GM19397 (cell line): ENCODE measurements around the gene XCR1.

Experiments
- ATAC-seq: cut with Tn5 transposase; IDR thresholded peaks from one replicate; pipeline ENCODE4 v1.9.1; 2021; ENCODE audit warnings: mild to moderate bottlenecking, moderate library complexity; ENCODE audit not compliant: unreplicated experiment

Gene XCR1

DNA sequence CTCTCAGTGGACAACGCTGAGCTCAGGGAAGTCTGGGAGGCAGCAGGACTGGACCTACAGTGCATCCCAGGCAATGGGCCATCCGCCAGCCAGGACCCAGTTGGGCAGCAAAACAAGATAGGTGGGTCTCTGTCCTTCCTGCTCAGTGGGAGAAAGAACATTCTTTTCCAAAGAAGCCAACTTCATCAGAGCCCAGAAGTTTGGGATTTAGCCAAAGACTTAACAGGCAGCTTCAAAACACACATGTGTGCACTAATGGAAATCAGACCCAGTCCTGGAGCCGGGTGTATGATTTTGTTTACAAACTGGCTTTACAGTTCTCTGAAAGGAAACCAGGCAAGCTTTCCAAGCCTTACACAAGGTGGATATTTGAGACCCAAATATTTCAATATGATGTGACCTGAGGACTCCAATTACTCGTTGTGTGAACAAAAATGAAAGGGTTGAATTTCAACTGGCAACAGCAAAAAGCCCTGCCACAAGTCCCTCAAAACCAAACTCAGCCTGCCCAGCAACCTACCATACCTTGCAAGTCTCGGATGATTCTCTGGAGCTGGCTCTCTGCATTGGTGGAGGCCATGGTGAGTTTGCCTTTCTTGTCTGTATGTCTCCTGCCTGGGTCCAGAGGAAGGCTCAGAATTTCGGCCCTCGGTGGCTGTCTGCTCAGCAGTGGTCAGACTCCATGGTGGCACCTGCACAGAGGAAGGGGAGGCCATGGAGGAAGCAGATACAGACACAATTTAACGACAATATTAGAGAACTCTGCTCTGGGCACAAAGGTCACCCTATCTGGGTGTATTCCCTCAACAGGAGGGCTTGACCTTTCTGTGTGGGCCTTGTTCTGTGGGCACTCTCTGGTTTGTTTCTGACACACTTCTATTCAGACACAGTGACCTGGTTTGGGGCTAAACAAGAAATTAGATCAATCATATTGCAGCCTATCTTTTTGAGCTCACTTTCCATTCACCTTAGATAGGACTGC is 42.7 kb downstream of the XCR1 start:
- no peak for ATAC-seq

DNA sequence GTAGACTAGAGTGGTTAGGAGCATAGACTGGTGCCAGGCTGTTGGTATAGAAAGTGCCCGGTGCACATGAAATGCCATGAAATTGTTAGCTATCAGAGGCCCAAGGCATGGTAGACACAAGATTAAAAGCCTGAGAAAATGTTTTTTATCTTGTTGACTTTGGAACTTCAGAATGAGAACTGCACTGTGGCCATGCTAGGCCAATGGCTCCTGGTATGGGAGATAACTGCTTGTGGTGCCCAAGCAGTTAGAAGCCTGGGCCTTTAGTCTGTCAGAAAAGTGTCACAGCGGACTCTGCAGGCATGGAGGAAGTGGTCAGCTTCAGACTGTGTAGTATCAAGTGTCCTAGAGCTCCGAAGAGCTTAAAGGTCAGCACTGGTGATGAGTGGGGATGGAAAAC is 43.5 kb downstream of the XCR1 start:
- ATAC-seq = no peak

DNA sequence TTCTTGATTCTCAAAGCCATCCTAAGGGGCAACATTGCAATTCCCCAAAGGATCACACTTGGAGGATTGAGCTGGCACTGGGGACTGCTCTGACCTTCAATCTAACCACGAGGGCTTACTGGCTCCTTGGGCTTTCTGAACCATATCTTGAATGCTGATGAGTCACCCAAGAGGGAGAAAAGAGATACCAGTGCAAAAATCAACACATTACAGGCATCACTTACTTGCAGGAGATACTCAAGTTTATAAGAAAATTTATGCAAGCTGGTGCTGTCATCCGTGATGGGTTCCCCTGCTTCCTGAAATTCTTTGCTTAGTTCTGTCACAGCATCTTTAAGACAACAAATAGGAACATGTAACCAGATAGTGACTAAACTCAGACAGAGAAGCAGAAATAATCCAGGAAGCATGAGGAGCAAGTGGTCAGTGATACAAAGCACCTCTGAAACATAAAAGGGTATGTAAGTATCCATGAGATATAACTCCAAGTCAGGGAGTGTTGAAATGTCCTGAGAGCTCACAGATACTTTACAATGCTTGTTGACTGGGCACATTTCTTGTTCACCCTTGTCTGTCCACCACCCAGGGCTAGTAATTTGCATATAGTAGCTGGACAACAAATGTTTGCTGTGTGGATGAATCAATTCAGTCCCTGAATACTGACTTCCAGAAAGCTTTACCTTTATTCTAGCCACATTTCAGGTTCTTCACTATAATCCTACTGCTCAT is 45.8 kb downstream of the XCR1 start:
- ATAC-seq = no peak

DNA sequence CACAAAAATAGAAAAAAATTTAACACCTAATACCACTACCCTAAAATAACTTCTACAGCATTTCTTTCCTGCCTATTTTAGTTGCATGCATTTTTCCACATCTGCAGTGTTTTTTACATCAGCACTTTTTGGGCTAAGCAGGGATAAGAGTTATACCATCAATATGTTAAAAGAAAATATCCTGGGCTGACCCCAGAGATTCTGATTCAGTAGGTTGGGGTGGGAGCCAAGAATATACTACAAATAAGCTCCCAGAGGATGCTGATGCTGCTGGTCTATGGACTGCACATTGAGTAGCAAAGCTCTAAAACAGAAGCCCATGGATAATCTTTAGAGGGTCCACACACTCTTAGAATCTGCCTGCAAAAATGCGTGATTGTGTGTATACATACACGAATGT is 46.5 kb downstream of the XCR1 start:
- ATAC-seq = no peak

DNA sequence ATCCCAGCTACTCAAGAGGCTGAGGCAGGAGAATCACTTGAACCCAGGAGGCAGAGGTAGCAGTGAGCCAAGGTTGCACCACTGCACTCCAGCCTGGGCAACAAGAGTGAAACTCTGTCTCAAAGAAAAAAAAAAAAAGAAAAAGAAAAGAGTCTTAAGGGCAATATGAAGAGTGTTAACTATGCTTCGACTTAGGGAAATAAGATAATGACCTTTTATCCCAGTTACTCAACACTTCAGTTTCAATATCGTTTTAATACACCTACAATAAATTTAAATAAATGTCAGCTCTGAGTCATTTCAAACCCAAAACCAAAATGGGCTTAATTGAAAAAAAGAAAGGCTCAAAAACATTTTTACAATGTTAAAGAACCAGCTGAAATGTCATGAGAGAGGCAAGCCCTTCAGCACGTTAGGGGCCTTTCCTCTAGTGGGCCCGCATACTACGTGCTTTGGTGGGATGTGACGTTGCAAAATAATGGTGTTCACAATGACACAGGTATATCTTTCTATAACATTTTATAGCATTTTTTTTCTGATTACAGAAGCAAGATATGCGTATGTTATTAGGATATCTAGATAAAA is 47.0 kb downstream of the XCR1 start:
- no peak for ATAC-seq

DNA sequence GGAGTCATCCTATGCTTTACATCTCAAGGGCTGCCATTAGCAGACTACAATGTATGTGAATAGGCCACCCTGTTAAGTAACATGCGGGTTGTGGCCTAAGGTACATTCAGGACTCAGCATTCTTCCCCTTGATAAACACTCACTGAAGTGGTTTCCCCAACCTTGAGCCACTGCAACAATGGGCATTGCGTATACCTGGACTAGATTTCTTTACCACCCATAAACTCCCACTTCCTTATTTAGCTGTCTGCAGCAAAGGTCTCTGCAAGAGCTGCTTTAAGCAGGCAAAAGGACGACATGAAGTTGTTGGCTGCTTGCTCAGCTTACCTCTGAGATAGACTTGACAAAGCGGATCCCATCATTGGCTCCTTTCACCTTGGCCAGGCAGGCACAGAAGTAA is 47.9 kb downstream of the XCR1 start:
- no peak for ATAC-seq

DNA sequence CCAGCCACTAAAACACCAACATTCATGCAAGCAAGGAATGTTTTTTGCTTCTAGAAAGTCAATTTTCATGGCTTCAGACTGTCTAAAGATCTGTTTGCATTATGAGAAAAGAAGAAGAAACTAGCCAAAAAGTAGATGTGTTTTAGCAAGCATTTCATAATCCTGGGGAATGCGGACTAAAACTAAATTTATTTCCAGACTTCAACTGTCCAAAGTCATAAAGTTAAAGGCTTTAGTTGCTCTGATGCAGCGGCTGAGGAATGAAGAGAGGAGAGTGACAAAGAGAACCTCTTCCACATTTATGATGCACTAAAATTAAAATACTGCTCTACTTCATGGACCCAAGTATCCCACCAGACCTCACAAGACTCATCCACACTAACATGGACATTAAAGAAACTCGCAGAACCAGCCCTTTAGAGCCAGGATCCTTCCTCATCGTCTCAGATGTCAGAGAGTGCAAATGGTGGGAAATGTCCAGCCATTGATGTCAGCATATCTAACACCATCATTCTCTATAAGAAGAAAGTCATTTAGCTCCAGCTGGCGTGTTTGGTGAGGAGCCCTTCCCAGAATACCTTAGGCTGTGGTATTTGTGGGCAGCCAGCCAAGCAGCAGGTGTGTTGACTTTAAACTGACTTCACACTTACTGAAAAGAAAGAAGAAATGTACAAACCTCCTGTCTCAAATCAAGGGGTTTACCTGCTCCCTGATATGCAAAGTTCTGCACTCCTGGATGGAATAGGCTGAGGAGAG is 49.1 kb downstream of the XCR1 start:
- ATAC-seq = no peak

DNA sequence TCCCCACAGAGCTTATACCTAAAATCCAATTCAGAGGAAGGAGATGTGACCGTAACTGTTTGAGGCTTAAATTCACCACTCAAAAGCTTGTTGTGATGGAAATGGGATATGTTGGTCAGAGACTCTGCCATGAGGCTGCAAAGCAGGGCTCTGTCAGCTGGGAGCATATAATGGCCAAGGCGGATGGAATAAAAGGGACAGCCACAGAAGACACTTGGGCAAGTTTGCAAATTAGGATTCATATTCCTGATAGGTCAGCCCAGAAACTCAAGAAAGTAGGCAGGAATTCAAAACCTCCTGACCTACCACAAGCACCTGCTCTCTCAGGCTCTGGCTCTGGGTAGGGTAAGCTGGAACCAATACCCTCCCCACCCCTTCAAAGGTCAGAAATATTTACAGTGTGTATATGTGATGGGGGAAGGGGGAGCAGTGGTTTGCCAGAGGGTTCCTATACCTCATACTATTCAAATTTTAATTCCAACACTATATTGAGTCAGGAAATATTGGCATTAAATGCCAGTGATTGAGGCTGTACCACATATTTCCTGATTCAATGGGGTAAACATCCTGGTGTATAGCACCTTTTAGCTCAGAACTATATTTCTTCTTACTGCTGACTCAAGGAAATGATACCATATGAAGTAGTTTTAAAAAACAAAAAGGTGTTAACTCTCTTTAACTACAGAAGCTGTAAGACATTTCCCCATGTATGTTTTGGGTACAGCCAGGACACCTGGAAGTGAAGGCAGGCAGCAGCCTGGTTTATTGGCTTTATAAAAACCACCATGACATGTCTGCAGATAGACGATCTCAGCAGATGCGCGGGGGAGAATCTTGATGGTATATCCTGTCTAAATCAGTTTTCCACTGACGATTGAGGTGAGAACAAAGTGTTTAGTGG is 50.8 kb downstream of the XCR1 start:
- no peak for ATAC-seq

DNA sequence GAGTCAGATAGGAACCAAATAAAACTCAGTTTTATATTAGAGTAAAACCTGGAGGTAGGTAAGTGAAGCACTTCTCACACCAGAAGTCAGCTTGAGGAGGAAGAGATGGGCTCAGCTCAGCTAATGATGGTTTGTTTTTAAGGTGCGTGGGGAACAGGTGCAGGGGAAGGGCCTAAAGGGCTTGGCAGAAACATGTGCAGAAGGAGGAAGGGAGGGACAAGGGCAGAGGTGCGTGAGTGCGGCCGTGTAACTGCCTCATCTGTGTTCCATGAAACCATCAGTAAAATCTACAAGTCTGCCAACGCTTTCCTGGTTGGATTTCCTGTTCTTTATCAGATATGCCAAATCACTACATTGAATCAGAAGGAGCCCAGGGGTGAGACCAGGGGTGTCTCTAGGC is 51.6 kb downstream of the XCR1 start:
- ATAC-seq = no peak

DNA sequence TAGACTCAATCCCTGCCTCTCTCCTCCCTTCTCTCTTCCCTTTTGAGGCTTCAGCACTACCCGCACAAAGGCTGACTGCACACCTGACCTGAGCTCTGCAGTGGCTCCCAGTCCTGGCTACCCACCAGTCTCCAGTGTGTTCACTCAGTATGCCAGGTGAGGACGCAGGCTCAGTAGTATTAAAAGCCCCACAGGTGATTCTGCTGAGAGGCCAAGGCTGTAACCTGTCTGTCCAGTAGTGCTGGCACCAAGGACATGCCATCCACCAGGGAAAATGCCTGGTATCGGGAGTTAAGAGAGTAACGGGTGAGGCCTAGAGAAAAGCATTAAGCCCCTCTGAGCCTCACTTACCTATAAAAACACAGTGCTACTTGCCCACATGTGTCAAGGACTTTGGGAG is 52.6 kb downstream of the XCR1 start:
- ATAC-seq = no peak

DNA sequence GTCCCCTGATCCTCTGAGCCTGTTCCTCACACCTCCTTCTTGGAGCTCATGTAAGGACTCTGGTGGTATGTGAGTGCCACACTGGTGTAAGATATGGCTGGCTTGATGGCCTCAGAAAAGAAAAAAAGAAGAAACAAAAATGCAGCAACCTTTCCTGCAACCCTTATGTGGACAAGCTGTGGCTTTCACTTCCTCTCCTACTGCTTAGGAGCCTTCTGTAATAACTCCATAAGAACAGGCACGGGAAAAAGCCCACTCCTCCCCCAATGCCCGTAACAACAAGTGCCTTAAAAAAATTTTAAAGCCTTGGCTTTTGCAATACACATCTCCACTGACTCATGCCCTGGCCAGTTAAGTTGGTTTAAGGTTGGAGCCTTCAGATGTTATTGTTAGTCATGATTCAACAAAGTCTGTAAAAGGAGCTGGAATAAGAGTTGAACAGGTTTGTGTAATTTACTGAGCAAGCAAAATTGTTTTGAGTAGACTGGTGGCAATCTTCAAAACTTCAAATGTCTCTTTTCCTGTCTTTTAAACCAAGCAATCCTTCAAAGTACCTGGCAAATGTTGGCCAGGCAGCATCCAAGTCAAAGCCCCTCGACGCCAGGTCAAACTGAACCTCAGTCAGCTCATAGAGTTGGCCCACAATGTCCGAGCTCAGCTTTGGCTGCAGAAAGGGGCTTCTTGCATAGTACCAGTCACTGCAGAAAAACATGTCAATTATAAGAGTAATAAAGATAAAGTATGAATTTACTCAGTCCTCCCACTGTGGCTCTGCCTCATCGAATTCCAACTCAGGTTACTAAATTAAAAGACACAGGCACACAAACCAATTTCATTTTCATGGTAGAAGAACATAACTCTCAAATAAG is 54.5 kb downstream of the XCR1 start:
- peak; percentile 68 for ATAC-seq

DNA sequence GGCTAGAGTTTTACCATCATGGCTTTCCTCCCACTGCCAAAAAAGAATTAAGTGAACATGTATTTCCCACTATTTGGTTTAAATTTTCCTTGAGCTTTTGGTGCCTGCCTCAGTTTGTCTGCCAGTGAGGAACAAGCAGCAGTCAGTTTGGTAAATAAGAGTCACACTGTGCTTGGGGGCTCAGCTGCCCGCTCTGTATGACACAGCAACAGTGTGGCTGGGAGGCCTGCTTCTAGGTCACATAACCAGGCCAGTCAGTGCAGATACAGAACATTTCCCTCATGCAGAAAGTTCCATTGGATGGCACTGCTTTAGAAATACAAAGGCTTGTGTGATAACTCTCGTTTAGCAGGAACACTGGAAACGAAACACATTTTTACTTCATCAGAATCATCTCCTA is 57.3 kb downstream of the XCR1 start:
- no peak for ATAC-seq

DNA sequence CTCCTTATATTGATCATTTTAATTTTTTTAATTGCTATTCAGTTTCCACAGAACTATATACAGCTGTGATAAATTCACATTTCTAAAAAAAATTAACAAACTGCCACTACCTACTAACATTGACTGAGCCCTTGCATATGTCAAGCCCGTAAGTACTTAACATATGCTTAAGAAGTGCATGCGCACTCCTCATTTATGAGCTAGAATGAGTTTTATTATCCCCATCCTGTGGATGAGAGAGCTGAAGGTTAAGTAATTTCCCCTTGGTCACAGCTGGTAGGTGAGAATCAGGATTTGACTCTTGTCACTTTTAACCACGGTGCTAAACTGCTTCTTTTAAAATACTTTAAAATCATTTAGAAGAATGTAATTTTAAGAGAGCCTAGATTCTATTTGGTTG is 58.2 kb downstream of the XCR1 start:
- ATAC-seq = no peak

DNA sequence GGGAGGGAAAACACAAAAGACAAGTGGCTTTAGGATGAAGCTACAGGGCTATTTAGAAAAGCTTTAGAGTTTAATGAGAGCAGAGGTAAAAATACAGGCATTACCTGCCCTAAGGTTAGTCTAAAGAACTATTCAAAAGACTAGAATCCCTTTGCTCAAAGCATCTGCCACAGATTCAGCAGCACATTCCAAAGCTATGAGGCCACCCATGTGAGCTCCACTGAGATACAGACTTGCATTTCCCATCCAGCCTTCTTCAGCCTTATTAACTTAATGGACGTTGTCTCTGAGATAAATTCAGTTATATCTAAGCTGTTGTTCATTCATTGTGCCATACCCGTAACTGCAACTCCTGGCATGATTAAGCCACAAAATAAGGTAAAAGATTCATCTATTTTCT is 58.6 kb downstream of the XCR1 start:
- no peak for ATAC-seq

DNA sequence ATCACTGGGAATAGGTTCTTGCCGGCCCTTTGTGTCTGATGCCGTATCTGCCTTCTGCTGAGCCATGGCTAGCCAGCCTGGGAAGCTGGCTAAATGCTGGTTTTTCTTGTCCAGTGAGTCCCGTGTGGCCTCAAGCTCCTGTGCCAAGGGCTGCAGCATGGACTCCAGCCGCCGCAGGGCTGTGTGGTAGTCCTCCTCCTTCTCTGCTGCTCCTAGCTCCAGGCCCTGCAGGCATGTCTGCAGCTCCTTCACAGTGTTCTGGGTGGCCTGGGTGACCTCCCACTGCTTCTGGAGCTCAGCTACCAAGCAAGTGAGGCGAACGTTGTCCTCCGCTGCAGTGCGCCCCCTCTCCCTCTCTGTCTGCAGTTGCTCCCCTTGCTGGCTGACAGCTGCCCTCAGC is 59.1 kb downstream of the XCR1 start:
- ATAC-seq = no peak

DNA sequence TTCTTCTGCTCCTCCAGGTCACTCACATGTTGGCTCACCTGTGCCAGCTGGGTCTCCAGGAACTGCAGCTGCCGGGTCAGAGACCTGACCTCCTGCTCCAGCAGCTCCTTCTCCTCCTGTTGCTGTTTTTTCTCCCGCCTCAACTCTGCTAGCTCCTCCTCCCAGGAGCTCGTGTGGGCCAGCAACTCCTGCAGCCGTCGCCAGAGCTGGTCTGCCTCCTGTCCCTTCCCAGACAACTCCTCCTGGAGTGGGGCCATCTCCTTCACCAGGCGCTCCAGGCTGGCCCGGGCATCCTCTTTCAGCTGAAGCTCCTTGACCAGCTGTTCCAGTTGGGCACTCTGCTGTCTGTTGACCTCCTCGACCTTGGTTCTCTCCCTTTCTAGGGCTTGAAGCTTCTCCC is 59.6 kb downstream of the XCR1 start:
- no peak for ATAC-seq
